Skeletal muscle tissue (tissue), 4 donors: ENCODE data around the gene CLEC9A. TPM values are rescaled to one million over a fixed set of nuclear protein-coding genes. Genes with fewer than 3 reads are reported as not detected.

Experiments
- H3K27ac ChIP-seq: one replicate; pipeline ENCODE4 v1.7.0; 2013; ENCODE audit warnings: mild to moderate bottlenecking, low read depth, low read length, inconsistent platforms
- H3K27me3 ChIP-seq, 3 donors: one replicate each; pipeline ENCODE4 v1.7.0; 2013; ENCODE audit warnings: low read length in 3 of 3; ENCODE audit not compliant: control insufficient read depth in 3 of 3, insufficient read depth in 3 of 3
- H3K36me3 ChIP-seq, 3 donors: one replicate each; pipeline ENCODE4 v1.7.0; 2013; ENCODE audit warnings: low read length in 3 of 3; ENCODE audit not compliant: control insufficient read depth in 3 of 3, insufficient read depth in 3 of 3
- H3K4me1 ChIP-seq, 3 donors: one replicate each; pipeline ENCODE4 v1.7.0; 2013; ENCODE audit warnings: low read length in 3 of 3, mild to moderate bottlenecking in 3 of 3; ENCODE audit not compliant: control insufficient read depth in 3 of 3, insufficient read depth in 3 of 3
- H3K4me3 ChIP-seq, 3 donors: one replicate each; pipeline ENCODE4 v1.7.0; 2013; ENCODE audit warnings: low read length in 3 of 3
- H3K9ac ChIP-seq, 3 donors: one replicate each; pipeline ENCODE4 v1.7.0; 2013; ENCODE audit warnings: low read length in 3 of 3, mild to moderate bottlenecking in 3 of 3, moderate library complexity in 2 of 3, low read depth in 1 of 3
- H3K9me3 ChIP-seq, 3 donors: one replicate each; pipeline ENCODE4 v1.7.0; 2013; ENCODE audit warnings: low read length in 3 of 3; ENCODE audit not compliant: control insufficient read depth in 3 of 3
- total RNA-seq: library from RNA; depleted of rRNA; stranded (reverse); fragments of >200 nt; gene quantifications from one replicate; pipeline ENCODE4 v1.2.3, GENCODE V29; 2014
- donor health status: Osteomylitis.

The CLEC9A gene
- total RNA-seq, 1 donor from 2014 or later = not detected

GRCh38 chr12:10058387-10058786 lies 27.9 kb downstream of the CLEC9A start:
- H3K4me3 ChIP-seq = no peak overlapping the region
- H3K27ac ChIP-seq = no peak overlapping the region
- H3K4me1 ChIP-seq = no peaks in the 10 kb centered on the region
- H3K36me3 ChIP-seq = no peaks in the 10 kb centered on the region
- no peaks in the 10 kb centered on the region for H3K9me3 ChIP-seq
- H3K27me3 ChIP-seq = no peaks in the 10 kb centered on the region
- no peak overlapping the region for H3K9ac ChIP-seq

DNA sequence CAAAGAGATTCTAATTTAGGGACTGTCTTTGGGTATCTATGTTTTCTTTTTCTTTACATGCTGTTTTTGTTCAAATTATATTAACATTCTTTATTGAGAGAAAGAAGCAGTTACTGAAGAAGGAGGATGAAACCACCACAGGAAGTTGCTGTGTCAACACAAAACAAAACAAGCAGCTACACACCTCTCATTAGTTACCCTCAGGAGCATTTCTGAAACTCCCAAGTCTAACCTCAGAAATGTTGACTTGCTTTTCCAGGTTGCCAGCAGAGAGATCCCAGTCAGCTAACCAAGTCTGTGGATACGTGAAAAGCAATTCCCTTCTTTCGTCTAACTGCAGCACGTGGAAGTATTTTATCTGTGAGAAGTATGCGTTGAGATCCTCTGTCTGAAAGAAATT lies 34.8 kb downstream of the CLEC9A start:
- no peaks in the 10 kb centered on the region for H3K9me3 ChIP-seq
- H3K36me3 ChIP-seq = no peaks in the 10 kb centered on the region
- H3K4me1 ChIP-seq = no peaks in the 10 kb centered on the region
- no peak overlapping the region for H3K4me3 ChIP-seq
- H3K27me3 ChIP-seq = no peaks in the 10 kb centered on the region
- no peak overlapping the region for H3K27ac ChIP-seq
- H3K9ac ChIP-seq = no peak overlapping the region

GRCh38 chr12:10067264-10067663 lies 36.8 kb downstream of the CLEC9A start:
- H3K4me3 ChIP-seq = no peak overlapping the region
- no peaks in the 10 kb centered on the region for H3K9me3 ChIP-seq
- H3K27me3 ChIP-seq = no peaks in the 10 kb centered on the region
- no peaks in the 10 kb centered on the region for H3K4me1 ChIP-seq
- no peaks in the 10 kb centered on the region for H3K36me3 ChIP-seq
- no peak overlapping the region for H3K9ac ChIP-seq
- H3K27ac ChIP-seq = peak overlapping the region; percentile 21

DNA sequence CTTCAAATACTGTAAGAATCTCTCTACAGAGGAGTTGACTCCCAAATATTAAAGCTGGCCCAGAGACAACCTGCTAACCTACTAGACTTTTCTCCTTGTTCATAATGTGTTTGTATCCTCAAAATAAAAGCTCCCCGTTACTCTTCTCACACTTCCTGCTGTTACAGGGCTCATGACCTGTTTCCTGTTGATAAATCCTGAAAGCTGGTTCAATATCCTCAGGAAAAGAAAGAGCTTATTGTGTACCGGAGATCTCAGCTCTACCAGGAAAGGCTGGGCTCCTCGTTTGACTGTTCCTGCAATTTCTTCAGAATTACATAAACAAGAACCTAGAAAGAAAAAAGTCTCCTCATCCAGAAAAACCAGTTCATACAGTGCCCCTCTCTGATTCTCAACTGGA lies 37.5 kb downstream of the CLEC9A start:
- Histone ChIP-seq H3K27me3 (no peaks in the 10 kb centered on the region), H3K4me3 (no peak overlapping the region), H3K4me1 (no peaks in the 10 kb centered on the region), H3K36me3 (no peaks in the 10 kb centered on the region), H3K9ac (no peak overlapping the region), H3K9me3 (no peaks in the 10 kb centered on the region), H3K27ac (peak overlapping the region; percentile 72)

GRCh38 chr12:10068644-10069043 lies 38.2 kb downstream of the CLEC9A start:
- Histone ChIP-seq H3K9ac (no peak overlapping the region), H3K4me1 (no peaks in the 10 kb centered on the region), H3K27ac (peak overlapping the region; percentile 72), H3K4me3 (no peak overlapping the region), H3K36me3 (no peaks in the 10 kb centered on the region), H3K9me3 (no peaks in the 10 kb centered on the region), H3K27me3 (no peaks in the 10 kb centered on the region)

- H3K27me3 ChIP-seq = no peaks in the 10 kb centered on the region
- no peaks in the 10 kb centered on the region for H3K9me3 ChIP-seq
- no peak overlapping the region for H3K4me3 ChIP-seq
- no peak overlapping the region for H3K9ac ChIP-seq
- H3K4me1 ChIP-seq = no peaks in the 10 kb centered on the region
- H3K27ac ChIP-seq = peak overlapping the region; percentile 72
- no peaks in the 10 kb centered on the region for H3K36me3 ChIP-seq
These were observed 38.6 kb downstream of the CLEC9A start for GRCh38 chr12:10069099-10069498.

- Histone ChIP-seq H3K4me1 (no peaks in the 10 kb centered on the region), H3K36me3 (no peaks in the 10 kb centered on the region), H3K27me3 (no peaks in the 10 kb centered on the region), H3K27ac (no peak overlapping the region), H3K9me3 (no peaks in the 10 kb centered on the region), H3K9ac (no peak overlapping the region), H3K4me3 (no peak overlapping the region)
These were observed 39.5 kb downstream of the CLEC9A start for GRCh38 chr12:10069976-10070375.

DNA sequence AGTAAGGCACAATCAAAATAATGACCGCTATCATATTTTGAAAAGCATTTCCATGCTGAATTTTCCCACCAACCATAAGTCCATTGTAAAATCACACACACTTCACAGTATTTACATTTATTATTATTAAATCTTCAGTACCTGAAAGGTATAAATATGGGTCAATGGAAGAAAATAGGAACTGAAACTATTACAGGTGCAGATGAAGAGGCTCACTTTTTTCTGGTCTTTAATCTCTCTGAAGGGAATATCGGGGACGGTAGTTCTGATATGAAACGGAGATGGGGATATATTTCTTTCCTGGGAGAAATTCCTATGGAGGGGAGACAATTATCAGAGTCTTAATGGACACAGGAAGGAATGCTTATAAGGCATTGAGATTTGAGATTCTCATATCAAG lies 39.9 kb downstream of the CLEC9A start:
- Histone ChIP-seq H3K27ac (no peak overlapping the region), H3K9me3 (no peaks in the 10 kb centered on the region), H3K27me3 (no peaks in the 10 kb centered on the region), H3K4me1 (no peaks in the 10 kb centered on the region), H3K36me3 (no peaks in the 10 kb centered on the region), H3K9ac (no peak overlapping the region), H3K4me3 (no peak overlapping the region)

DNA sequence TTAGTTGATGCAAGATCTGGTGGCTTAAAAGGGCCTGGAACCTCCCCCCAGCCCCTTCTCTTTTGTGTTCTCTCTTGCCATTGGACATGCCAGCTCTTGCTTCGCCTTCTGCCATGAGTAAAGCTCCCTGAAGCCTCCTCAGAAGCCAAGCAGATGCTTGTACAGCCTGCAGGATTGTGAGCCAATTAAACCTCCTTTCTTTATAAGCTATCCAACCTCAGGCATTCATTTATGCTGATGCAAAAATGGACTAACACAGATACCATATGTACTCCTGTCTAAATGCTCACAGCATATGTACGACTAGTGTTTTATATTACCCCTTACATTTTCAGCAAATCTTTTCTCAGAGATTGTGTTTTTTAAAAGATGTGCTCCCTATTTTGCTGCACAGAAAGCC lies 41.6 kb downstream of the CLEC9A start:
- Histone ChIP-seq H3K27me3 (no peaks in the 10 kb centered on the region), H3K4me1 (no peaks in the 10 kb centered on the region), H3K9me3 (no peaks in the 10 kb centered on the region), H3K36me3 (no peaks in the 10 kb centered on the region), H3K27ac (no peak overlapping the region), H3K4me3 (no peak overlapping the region), H3K9ac (no peak overlapping the region)

GRCh38 chr12:10073261-10073660 lies 42.8 kb downstream of the CLEC9A start:
- no peaks in the 10 kb centered on the region for H3K27me3 ChIP-seq
- no peak overlapping the region for H3K9ac ChIP-seq
- H3K36me3 ChIP-seq = no peaks in the 10 kb centered on the region
- no peaks in the 10 kb centered on the region for H3K4me1 ChIP-seq
- no peak overlapping the region for H3K4me3 ChIP-seq
- H3K9me3 ChIP-seq = no peaks in the 10 kb centered on the region
- no peak overlapping the region for H3K27ac ChIP-seq

GRCh38 chr12:10075451-10075850 lies 45.0 kb downstream of the CLEC9A start:
- H3K9me3 ChIP-seq = no peaks in the 10 kb centered on the region
- H3K9ac ChIP-seq = no peak overlapping the region
- no peak overlapping the region for H3K27ac ChIP-seq
- H3K27me3 ChIP-seq = no peaks in the 10 kb centered on the region
- H3K4me1 ChIP-seq = no peaks in the 10 kb centered on the region
- H3K36me3 ChIP-seq = no peaks in the 10 kb centered on the region
- H3K4me3 ChIP-seq = no peak overlapping the region
